Measurements from ENCODE around the gene TANC1. TPM values are rescaled to one million over a fixed set of nuclear protein-coding genes. Genes with fewer than 3 reads are reported as not detected.
A peak's percentile ranks its signal among the peaks of the same experiment; 100 is the strongest.

TANC1 gene
- polyA plus RNA-seq, 1 donor (not counting 4 experiments of a cell fraction or from before 2014, with no cell fraction given) = 33.5 TPM

DNA sequence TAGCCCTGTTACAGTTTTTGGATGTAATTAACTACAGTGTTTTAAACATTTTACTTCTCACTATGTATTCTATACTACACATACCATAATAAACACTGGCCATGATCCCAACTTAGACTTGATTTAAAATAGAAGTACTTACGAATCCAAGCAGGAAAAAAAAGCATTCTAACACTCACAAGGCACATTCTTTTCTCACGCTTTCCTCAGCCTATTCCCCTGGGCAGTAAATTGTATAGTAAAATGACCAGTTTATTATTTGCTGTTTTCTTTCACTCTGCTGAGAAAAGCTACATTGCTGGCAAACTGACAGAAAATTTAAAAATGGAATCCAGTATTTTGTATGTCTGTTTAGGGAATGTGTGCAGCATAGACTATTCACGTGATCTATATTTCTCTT is 2.8 kb upstream of the TANC1 start:
- no peak overlapping the region for H3K27ac ChIP-seq (ENCODE audit: control insufficient read depth, insufficient read depth, low read length)
- dilution Hi-C loops (cut with MboI; ENCODE audit: extremely low pct_ligation_motif_present, low sequenced_read_pairs) = no loop called here

DNA sequence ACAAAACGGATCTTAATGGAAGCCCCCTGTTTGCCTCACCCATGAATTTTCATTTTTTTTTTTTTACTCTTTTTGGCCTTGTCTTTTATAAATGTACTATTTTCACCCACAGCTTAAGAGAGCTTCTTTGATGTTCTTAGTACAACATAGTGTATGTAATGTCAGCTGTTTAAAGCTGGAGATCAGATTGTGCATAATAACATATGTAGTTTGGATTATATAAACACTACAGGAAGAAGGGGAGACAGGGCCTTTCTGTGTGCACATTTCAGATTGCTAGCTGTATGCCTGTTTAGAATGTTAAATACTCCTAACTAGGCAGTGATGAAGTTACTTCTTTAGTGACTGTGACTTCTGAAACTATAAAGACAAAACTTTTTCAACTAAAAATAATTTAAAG is 2.1 kb upstream of the TANC1 start:
- DNase-seq (ENCODE audit: low read depth, low spot score) (no peak), FAIRE-seq (no peak)
- H4K20me1 ChIP-seq (ENCODE audit: control insufficient read depth, extremely low read depth, insufficient read depth, low read length) = no peaks in the 10 kb centered on the region
- H3K27ac ChIP-seq (ENCODE audit: control insufficient read depth, insufficient read depth, low read length) = no peak overlapping the region
- peak overlapping the region; percentile 19 for H2AFZ ChIP-seq (ENCODE audit: control insufficient read depth, low read length)
- H3K9me3 ChIP-seq (ENCODE audit: control insufficient read depth, low read depth, low read length) = no peaks in the 10 kb centered on the region
- dilution Hi-C loops (cut with MboI; ENCODE audit: extremely low pct_ligation_motif_present, low sequenced_read_pairs) = no loop called here
- no peaks in the 10 kb centered on the region for H3K36me3 ChIP-seq (ENCODE audit: control insufficient read depth in 2 of 2, extremely low read depth in 1 of 2, insufficient read depth in 2 of 2, low read length in 2 of 2)
- TF ChIP-seq EZH2 (IDR thresholded peaks at IDR 0.05; ENCODE audit: low read length) (no peak), CTCF (optimal IDR thresholded peaks at IDR 0.05 in 1 of 3, IDR thresholded peaks at IDR 0.05 in 1 of 3, conservative IDR thresholded peaks at IDR 0.05 in 1 of 3; ENCODE audit: extremely low read depth in 1 of 3, insufficient read depth in 2 of 3, low read length in 3 of 3) (no peak)
- peaks cover 17% of the 10 kb centered on the region for H3K4me1 ChIP-seq (ENCODE audit: control insufficient read depth, extremely low read depth, insufficient read depth, low read length)
- no peaks in the 10 kb centered on the region for H3K9me1 ChIP-seq (ENCODE audit: control insufficient read depth, extremely low read depth, insufficient read depth, low read length)
- H3K4me2 ChIP-seq (ENCODE audit: control insufficient read depth, extremely low read depth, insufficient read depth, low read depth, low read length) = no peak overlapping the region
- H3K27me3 ChIP-seq (ENCODE audit: control insufficient read depth, extremely low read depth, insufficient read depth, low read length) = no peaks in the 10 kb centered on the region
- no peak overlapping the region for H3K4me3 ChIP-seq (ENCODE audit: control insufficient read depth in 2 of 3, extremely low read depth in 1 of 3, insufficient read depth in 2 of 3, low read depth in 1 of 3, low read length in 3 of 3)
- peaks cover 28% of the 10 kb centered on the region for H3K79me2 ChIP-seq (ENCODE audit: control insufficient read depth, insufficient read depth, low read length)
- no peak overlapping the region for H3K9ac ChIP-seq (ENCODE audit: control insufficient read depth, extremely low read depth, insufficient read depth, low read length)

More for the DNA sequence above, 2.8 kb upstream of the TANC1 start:
- FAIRE-seq = no peak
- no peak overlapping the region for H3K4me3 ChIP-seq (ENCODE audit: control insufficient read depth in 2 of 3, extremely low read depth in 1 of 3, insufficient read depth in 2 of 3, low read depth in 1 of 3, low read length in 3 of 3)
- no peaks in the 10 kb centered on the region for H3K9me3 ChIP-seq (ENCODE audit: control insufficient read depth, low read depth, low read length)
- peaks cover 10% of the 10 kb centered on the region for H3K4me1 ChIP-seq (ENCODE audit: control insufficient read depth, extremely low read depth, insufficient read depth, low read length)
- TF ChIP-seq EZH2 (IDR thresholded peaks at IDR 0.05; ENCODE audit: low read length) (no peak), CTCF (optimal IDR thresholded peaks at IDR 0.05 in 1 of 3, IDR thresholded peaks at IDR 0.05 in 1 of 3, conservative IDR thresholded peaks at IDR 0.05 in 1 of 3; ENCODE audit: extremely low read depth in 1 of 3, insufficient read depth in 2 of 3, low read length in 3 of 3) (no peak)
- no peak overlapping the region for H2AFZ ChIP-seq (ENCODE audit: control insufficient read depth, low read length)
- no peak overlapping the region for H3K4me2 ChIP-seq (ENCODE audit: control insufficient read depth, extremely low read depth, insufficient read depth, low read depth, low read length)
- H4K20me1 ChIP-seq (ENCODE audit: control insufficient read depth, extremely low read depth, insufficient read depth, low read length) = no peaks in the 10 kb centered on the region
- H3K79me2 ChIP-seq (ENCODE audit: control insufficient read depth, insufficient read depth, low read length) = peaks cover 21% of the 10 kb centered on the region
- no peak for DNase-seq (ENCODE audit: low read depth, low spot score)
- no peaks in the 10 kb centered on the region for H3K9me1 ChIP-seq (ENCODE audit: control insufficient read depth, extremely low read depth, insufficient read depth, low read length)
- H3K36me3 ChIP-seq (ENCODE audit: control insufficient read depth in 2 of 2, extremely low read depth in 1 of 2, insufficient read depth in 2 of 2, low read length in 2 of 2) = no peaks in the 10 kb centered on the region
- no peak overlapping the region for H3K9ac ChIP-seq (ENCODE audit: control insufficient read depth, extremely low read depth, insufficient read depth, low read length)
- H3K27me3 ChIP-seq (ENCODE audit: control insufficient read depth, extremely low read depth, insufficient read depth, low read length) = no peaks in the 10 kb centered on the region
